Pancreas (tissue), 10 donors: ENCODE measurements around the gene GNAT3. TPM values are rescaled to one million over a fixed set of nuclear protein-coding genes. Genes with fewer than 3 reads are reported as not detected.
A peak's percentile ranks its signal among the peaks of the same experiment; 100 is the strongest.

Experiments
- ATAC-seq, 4 donors: fragments of 200-7000 bp; cut with Tn5 transposase; one replicate each; pipeline versions ENCODE4 v1.8.0 to v1.9.1; 2020; ENCODE audit warnings: mild to moderate bottlenecking in 4 of 4, moderate library complexity in 4 of 4
- DNase-seq, 6 donors: peaks; one replicate each; pipeline ENCODE4 v3.0.0-alpha.2; 2020
- FAIRE-seq: peaks from 2 replicates; lab custom pipeline; 2012; peaks lifted over from hg19 to GRCh38; lab: Jason Lieb, UNC
- H3K27ac ChIP-seq, 4 donors: fragments of 200-600 bp; sonication (generic); 1 replicate in 3 of 4; 2 replicates in 1 of 4; pipeline versions ENCODE4 v1.5.0 to v1.8.0; 2020
- H3K27me3 ChIP-seq, 4 donors: fragments of 200-600 bp; one replicate each; pipeline ENCODE4 v1.8.0; 2021
- H3K36me3 ChIP-seq, 3 donors: fragments of 200-600 bp; sonication (generic) in 1 of 3; one replicate each; pipeline versions ENCODE4 v1.5.0 to v1.8.0; 2020 to 2021
- H3K4me1 ChIP-seq, 3 donors: fragments of 200-600 bp; one replicate each; pipeline ENCODE4 v1.8.0; 2021
- H3K4me3 ChIP-seq, 4 donors: fragments of 200-600 bp; sonication (generic) in 2 of 4; one replicate each; pipeline versions ENCODE4 v1.5.0 to v1.8.0; 2020 to 2021
- H3K9me3 ChIP-seq, 4 donors: fragments of 200-600 bp; one replicate each; pipeline ENCODE4 v1.8.0; 2021
- CTCF ChIP-seq, 4 donors: fragments of 200-600 bp; sonication (generic) in 3 of 4; IDR thresholded peaks; one replicate each; pipeline versions ENCODE4 v1.5.0 to v1.8.0; 2021; ENCODE audit warnings: antibody characterized with exemption in 4 of 4
- WGBS, 2 donors: extraction: QIAGEN DNeasy Blood & Tissue Kit; methylation state at CpG; one replicate each; pipeline ENCODE4 v1.1.7; 2013; 5-methylcytosine and 5-hydroxymethylcytosine counted together
- intact Hi-C, 3 donors: fragments of 100-400 bp; cut with DNase I; formaldehyde crosslinking; loops; one replicate each; pipeline versions ENCODE4 v1.11.1 to v1.14.2; 2022
- polyA plus RNA-seq, 2 donors: library from polyadenylated mRNA; stranded (reverse); fragments of 200-250 nt; gene quantifications; one replicate each; pipeline ENCODE4 v1.2.3, GENCODE V29; 2013
- total RNA-seq, 6 donors: library from RNA; stranded (reverse); fragmentation: NEBNext Ultra II Directional in 4 of 6; extraction: Animal tissue kit (Norgen Biotek cat#: 25700) in 4 of 6; gene quantifications; one replicate each; pipeline versions ENCODE4 v1.2.1 to v1.2.4, GENCODE V29; 2021 to 2023
- donor health status: healthy with polysubstance abuse.
- donor health status: DM: no; HTN: no; CAD: no; lungs with moderate emphysema.
- donor health status: DM: no; HTN: no; CAD: no.
- donor health status: control.
- donor health status: control.
- donor health status: Bipolar disorder and iron deficiency.
- donor health status: DM: yes; HTN: yes; CAD: no.
- donor health status: DM: no; HTN: no; CAD: no.
- donor health status: DM: no; HTN: no; CAD: no.
- donor health status: DM: yes; HTN: yes; CAD: no.

GNAT3 gene
- total and polyA plus RNA-seq, 8 donors = 1.2 TPM; not detected in 7

DNA sequence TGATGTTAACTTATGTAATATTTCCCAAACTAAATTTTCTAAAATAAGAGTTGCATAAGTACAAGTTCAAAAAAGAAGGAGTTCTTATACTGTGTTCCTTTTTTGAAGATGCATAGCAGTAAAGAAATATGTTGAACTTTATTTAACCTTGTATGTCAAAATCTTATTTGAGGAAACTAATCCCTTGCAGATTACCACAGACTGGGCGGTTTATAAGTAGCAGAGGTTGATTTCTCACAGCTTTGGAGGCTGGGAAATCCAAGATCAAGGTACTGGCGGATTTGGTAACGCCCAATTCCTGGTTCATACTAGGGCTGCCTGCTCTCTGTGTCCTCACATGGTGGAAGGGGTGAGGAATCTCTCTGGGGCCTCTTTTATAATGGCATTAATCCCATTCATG lies 68.5 kb downstream of the GNAT3 start:
- intact Hi-C loops = no loop called here
- 79 to 82% methylated on average over 3 of the region's 3 CpGs for WGBS, 2 donors
- ATAC-seq = no peak
- FAIRE-seq = no peak
- Histone ChIP-seq H3K27ac (no peak overlapping the region), H3K4me3 (no peak overlapping the region), H3K4me1 (no peaks in the 10 kb centered on the region), H3K27me3 (no peaks in the 10 kb centered on the region), H3K36me3 (no peaks in the 10 kb centered on the region), H3K9me3 (no peaks in the 10 kb centered on the region)
- no peak for DNase-seq
- TF ChIP-seq CTCF (IDR thresholded peaks at IDR 0.05) = no peak

DNA sequence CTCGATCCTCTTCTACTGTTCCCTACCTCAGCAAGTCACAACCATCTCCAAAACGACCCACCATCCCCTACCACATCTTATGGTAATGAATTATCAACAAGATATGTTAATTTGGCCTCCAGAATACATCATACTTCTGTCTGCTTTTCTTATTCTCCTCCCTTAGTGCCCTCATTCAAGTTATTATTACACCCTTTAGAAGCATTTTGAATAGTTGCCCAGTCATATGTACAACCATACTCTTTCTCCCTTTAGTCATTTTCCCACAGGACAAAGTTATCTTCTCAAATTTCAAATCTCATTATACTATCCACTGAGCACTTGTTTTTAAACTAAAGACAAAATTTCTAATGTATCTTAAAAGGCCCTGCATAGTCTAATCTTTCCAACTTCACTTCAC lies 71.0 kb downstream of the GNAT3 start:
- intact Hi-C loops = no loop called here
- H3K4me1 ChIP-seq = no peaks in the 10 kb centered on the region
- DNase-seq (no peak), ATAC-seq (no peak), FAIRE-seq (no peak)
- H3K27ac ChIP-seq = no peak overlapping the region
- no peaks in the 10 kb centered on the region for H3K27me3 ChIP-seq
- no peak overlapping the region for H3K4me3 ChIP-seq
- 14 to 36% methylated on average over 2 of the region's 2 CpGs for WGBS, 2 donors
- H3K9me3 ChIP-seq = no peaks in the 10 kb centered on the region
- TF ChIP-seq CTCF (IDR thresholded peaks at IDR 0.05) = no peak
- H3K36me3 ChIP-seq = no peaks in the 10 kb centered on the region

GRCh38 chr7:80439894-80440821 lies 71.7 kb downstream of the GNAT3 start:
- no peak overlapping the region for H3K27ac ChIP-seq
- H3K4me1 ChIP-seq = no peaks in the 10 kb centered on the region
- FAIRE-seq (no peak), ATAC-seq (peak in 3 of 4 donors; percentile 19 to 69 (median 52)), DNase-seq (no peak)
- intact Hi-C loops = loop anchor here in 2 of 3 donors (5.0 to 10.0 kb wide), 2 partner anchors 217 to 225 kb away; no protein-coding TSS in a partner anchor
- WGBS, 2 donors = 57 to 59% methylated on average over 4 of the region's 4 CpGs
- TF ChIP-seq CTCF (IDR thresholded peaks at IDR 0.05) = no peak
- no peaks in the 10 kb centered on the region for H3K36me3 ChIP-seq
- no peaks in the 10 kb centered on the region for H3K27me3 ChIP-seq
- H3K4me3 ChIP-seq = no peak overlapping the region
- no peaks in the 10 kb centered on the region for H3K9me3 ChIP-seq

DNA sequence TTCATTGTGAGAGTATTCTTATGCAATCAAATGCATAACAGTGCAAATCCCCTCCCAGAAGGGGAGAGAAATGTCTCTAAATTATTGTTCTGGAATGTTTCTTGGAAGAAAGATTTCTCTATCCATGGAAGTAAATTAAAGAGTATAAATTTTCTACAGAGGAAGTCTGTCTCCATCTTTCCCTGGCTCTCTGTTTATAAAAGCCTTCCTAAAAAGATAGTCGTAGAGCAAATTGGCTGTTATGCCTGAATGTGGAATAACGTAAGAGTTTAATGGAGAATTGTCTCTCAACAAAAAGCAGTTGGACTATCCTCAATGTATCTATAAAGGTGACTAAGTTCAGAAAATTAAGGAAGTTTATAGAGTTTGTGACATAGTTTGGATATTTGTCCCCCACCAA lies 76.3 kb downstream of the GNAT3 start:
- no peak for ATAC-seq
- Histone ChIP-seq H3K27ac (no peak overlapping the region), H3K4me1 (no peaks in the 10 kb centered on the region), H3K4me3 (no peak overlapping the region), H3K27me3 (no peaks in the 10 kb centered on the region), H3K36me3 (no peaks in the 10 kb centered on the region), H3K9me3 (no peaks in the 10 kb centered on the region)
- TF ChIP-seq CTCF (IDR thresholded peaks at IDR 0.05) = no peak
- intact Hi-C loops = loop anchor here in 2 of 3 donors (5.0 to 10.0 kb wide), 2 partner anchors 222 to 229 kb away; no protein-coding TSS in a partner anchor
- DNase-seq = no peak
- WGBS, 2 donors = 83 to 87% methylated on average over 2 of the region's 2 CpGs
- FAIRE-seq = no peak

GRCh38 chr7:80434047-80434446 lies 77.8 kb downstream of the GNAT3 start:
- WGBS, 2 donors = 88 to 91% methylated on average over 5 of the region's 5 CpGs
- TF ChIP-seq CTCF (IDR thresholded peaks at IDR 0.05) = no peak
- DNase-seq (no peak), FAIRE-seq (no peak), ATAC-seq (no peak)
- Histone ChIP-seq H3K9me3 (no peaks in the 10 kb centered on the region), H3K27ac (no peak overlapping the region), H3K36me3 (no peaks in the 10 kb centered on the region), H3K27me3 (no peaks in the 10 kb centered on the region), H3K4me1 (no peaks in the 10 kb centered on the region), H3K4me3 (no peak overlapping the region)
- intact Hi-C loops = loop anchor here in 2 of 3 donors (5.0 to 10.0 kb wide), 2 partner anchors 228 to 231 kb away; no protein-coding TSS in a partner anchor
